Left ventricle myocardium inferior (tissue), 1 donor: ENCODE results near the gene COL3A1. TPM values are rescaled to one million over a fixed set of nuclear protein-coding genes. Genes with fewer than 3 reads are reported as not detected.

Experiments
- DNase-seq: peaks from one replicate; pipeline ENCODE4 v3.0.0-alpha.2; 2020
- H3K27ac ChIP-seq: fragments of 200-600 bp; replicated peaks from 2 replicates; pipeline ENCODE4 v1.8.0; 2021
- H3K27me3 ChIP-seq: fragments of 200-600 bp; 2 replicates; pipeline ENCODE4 v1.8.0; 2021; ENCODE audit warnings: low read depth
- H3K36me3 ChIP-seq: fragments of 200-600 bp; 2 replicates; pipeline ENCODE4 v1.8.0; 2021
- H3K4me1 ChIP-seq: fragments of 200-600 bp; 2 replicates; pipeline ENCODE4 v1.8.0; 2021
- H3K4me3 ChIP-seq: fragments of 200-600 bp; 2 replicates; pipeline ENCODE4 v1.8.0; 2021; ENCODE audit warnings: mild to moderate bottlenecking, moderate library complexity
- H3K9me3 ChIP-seq: fragments of 200-600 bp; replicated peaks from 2 replicates; pipeline ENCODE4 v1.8.0; 2021
- intact Hi-C: fragments of 100-400 bp; cut with micrococcal nuclease; formaldehyde crosslinking; loops from one replicate; pipeline ENCODE4 v1.11.0; 2022
- long read RNA-seq: library from polyadenylated mRNA; unstranded; transcript quantifications from one replicate; pipeline ENCODE4 v2.0.0, GENCODE V29; 2021
- total RNA-seq: library from RNA; stranded (reverse); fragmentation: NEBNext Ultra II Directional; extraction: Animal tissue kit (Norgen Biotek cat#: 25700); gene quantifications from one replicate; pipeline ENCODE4 v1.2.1, GENCODE V29; 2021
- TF ChIP-seq, protein P1 (sequence below): fragments of 200-600 bp; IDR thresholded peaks from 2 replicates; pipeline ENCODE4 v1.8.0; 2021; ENCODE audit warnings: antibody characterized with exemption, mild to moderate bottlenecking, borderline replicate concordance
- donor health status: DM: no; HTN: yes; CAD: no; lungs with severe emphysema.

The COL3A1 gene
- total RNA-seq, result 98.5 TPM
- long read RNA-seq, full-length matches to known transcripts, result 308 of 384 reads
- long read RNA-seq, partial matches to known transcripts, result 62 of 384 reads
- long read RNA-seq, other reads (novel, unspliced or antisense), result 14 of 384 reads

DNA sequence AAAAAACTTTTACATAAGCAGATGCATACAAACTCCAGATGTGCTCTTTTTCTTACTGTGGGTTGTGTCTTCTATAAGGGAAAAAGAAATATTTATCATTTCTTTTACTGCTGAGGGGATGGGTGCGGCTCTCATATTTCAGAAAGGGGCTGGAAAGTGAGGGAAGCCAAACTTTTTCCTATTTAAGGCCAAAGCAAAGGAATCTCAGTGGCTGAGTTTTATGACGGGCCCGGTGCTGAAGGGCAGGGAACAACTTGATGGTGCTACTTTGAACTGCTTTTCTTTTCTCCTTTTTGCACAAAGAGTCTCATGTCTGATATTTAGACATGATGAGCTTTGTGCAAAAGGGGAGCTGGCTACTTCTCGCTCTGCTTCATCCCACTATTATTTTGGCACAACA is at the start of gene COL3A1:
Gene COL3A1, plus strand, starts transcription at position 210 of the 400 bp plus-strand sequence. Its CDS starts 117 bp downstream, at position 327.
- TF ChIP-seq, protein P1, sequence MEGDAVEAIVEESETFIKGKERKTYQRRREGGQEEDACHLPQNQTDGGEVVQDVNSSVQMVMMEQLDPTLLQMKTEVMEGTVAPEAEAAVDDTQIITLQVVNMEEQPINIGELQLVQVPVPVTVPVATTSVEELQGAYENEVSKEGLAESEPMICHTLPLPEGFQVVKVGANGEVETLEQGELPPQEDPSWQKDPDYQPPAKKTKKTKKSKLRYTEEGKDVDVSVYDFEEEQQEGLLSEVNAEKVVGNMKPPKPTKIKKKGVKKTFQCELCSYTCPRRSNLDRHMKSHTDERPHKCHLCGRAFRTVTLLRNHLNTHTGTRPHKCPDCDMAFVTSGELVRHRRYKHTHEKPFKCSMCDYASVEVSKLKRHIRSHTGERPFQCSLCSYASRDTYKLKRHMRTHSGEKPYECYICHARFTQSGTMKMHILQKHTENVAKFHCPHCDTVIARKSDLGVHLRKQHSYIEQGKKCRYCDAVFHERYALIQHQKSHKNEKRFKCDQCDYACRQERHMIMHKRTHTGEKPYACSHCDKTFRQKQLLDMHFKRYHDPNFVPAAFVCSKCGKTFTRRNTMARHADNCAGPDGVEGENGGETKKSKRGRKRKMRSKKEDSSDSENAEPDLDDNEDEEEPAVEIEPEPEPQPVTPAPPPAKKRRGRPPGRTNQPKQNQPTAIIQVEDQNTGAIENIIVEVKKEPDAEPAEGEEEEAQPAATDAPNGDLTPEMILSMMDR, result no peak
- peak within 1 kb of the TSS; percentile 64 for H3K4me3 ChIP-seq
- no peaks in the 10 kb centered on the region for H3K27me3 ChIP-seq
- peak within 1 kb of the TSS; percentile 82 for H3K27ac ChIP-seq
- peak; percentile 39 for DNase-seq
- intact Hi-C loops, result loop anchor here (10.0 kb wide), 1 partner anchor 449 kb away; no protein-coding TSS in a partner anchor
- no peaks in the 10 kb centered on the region for H3K4me1 ChIP-seq
- no peaks in the 10 kb centered on the region for H3K9me3 ChIP-seq
- H3K36me3 ChIP-seq, result no peaks in the 10 kb centered on the region

DNA sequence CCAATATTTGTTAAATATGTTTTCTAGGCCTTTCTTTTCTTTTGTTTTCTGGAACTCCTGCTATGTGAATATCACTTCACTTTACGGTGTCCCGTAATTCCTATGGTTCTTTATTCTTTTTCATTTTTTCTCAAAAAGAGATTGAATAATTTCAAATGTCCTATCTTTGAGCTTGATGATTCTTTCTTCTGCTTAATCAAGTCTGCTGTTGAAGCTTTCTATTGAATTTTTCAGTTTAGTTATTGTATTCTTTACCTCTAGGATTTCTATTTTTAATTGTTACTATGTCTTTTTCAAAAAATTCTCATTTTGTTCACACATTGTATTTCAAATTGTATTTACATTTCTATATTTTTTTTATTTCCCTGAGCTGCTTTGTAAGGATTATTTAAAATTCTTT is 45.5 kb upstream of the COL3A1 start:
- no peak for DNase-seq
- Histone ChIP-seq H3K9me3 (peaks cover 55% of the 10 kb centered on the region), H3K36me3 (no peaks in the 10 kb centered on the region), H3K27me3 (no peaks in the 10 kb centered on the region), H3K4me1 (no peaks in the 10 kb centered on the region), H3K4me3 (no peak overlapping the region), H3K27ac (no peak overlapping the region)
- TF ChIP-seq, protein P1, result no peak
- intact Hi-C loops, result no loop called here

GRCh38 chr2:188931361-188931760 is 42.8 kb upstream of the COL3A1 start:
- Histone ChIP-seq H3K27me3 (no peaks in the 10 kb centered on the region), H3K27ac (no peak overlapping the region), H3K4me1 (no peaks in the 10 kb centered on the region), H3K4me3 (no peak overlapping the region), H3K9me3 (peaks cover 40% of the 10 kb centered on the region), H3K36me3 (no peaks in the 10 kb centered on the region)
- TF ChIP-seq, protein P1, result no peak
- no peak for DNase-seq
- intact Hi-C loops, result no loop called here

- H3K27me3 ChIP-seq, result no peaks in the 10 kb centered on the region
- no peak overlapping the region for H3K4me3 ChIP-seq
- H3K9me3 ChIP-seq, result peaks cover 5% of the 10 kb centered on the region
- no peak for DNase-seq
- intact Hi-C loops, result no loop called here
- no peaks in the 10 kb centered on the region for H3K4me1 ChIP-seq
- TF ChIP-seq, protein P1, result no peak
- peak overlapping the region; percentile 69 for H3K27ac ChIP-seq
- H3K36me3 ChIP-seq, result no peaks in the 10 kb centered on the region
Observed at GRCh38 chr2:188937228-188938220, 36.6 kb upstream of the COL3A1 start.

GRCh38 chr2:188940171-188940570 is 34.0 kb upstream of the COL3A1 start:
- intact Hi-C loops, result no loop called here
- no peak for DNase-seq
- Histone ChIP-seq H3K27me3 (no peaks in the 10 kb centered on the region), H3K36me3 (no peaks in the 10 kb centered on the region), H3K4me1 (no peaks in the 10 kb centered on the region), H3K4me3 (no peak overlapping the region), H3K27ac (peak overlapping the region; percentile 69), H3K9me3 (peaks cover 8% of the 10 kb centered on the region)
- TF ChIP-seq, protein P1, result no peak
